Neuron (in vitro differentiated cells): ENCODE results near the gene MRTFA.
"Not testable (repeated sequence)": the region's sequence is repeated elsewhere in the genome, so short reads cannot be mapped to it uniquely, and the experiment has no call there.

ENCODE experiments used
- H2AFZ ChIP-seq: one replicate; pipeline ENCODE4 v1.6.1; 2013; ENCODE audit warnings: low read depth, mild to moderate bottlenecking, inconsistent platforms, low read length, moderate library complexity
- H3K27me3 ChIP-seq: one replicate; pipeline ENCODE4 v1.6.1; 2013; ENCODE audit warnings: low read length; ENCODE audit not compliant: insufficient read depth
- H3K36me3 ChIP-seq: one replicate; pipeline ENCODE4 v1.6.1; 2013; ENCODE audit warnings: low read length; ENCODE audit not compliant: insufficient read depth
- H3K4me1 ChIP-seq: one replicate; pipeline ENCODE4 v1.6.1; 2013; ENCODE audit warnings: low read length; ENCODE audit not compliant: insufficient read depth
- H3K4me3 ChIP-seq: 2 replicates; pipeline ENCODE4 v1.5.1; 2013; ENCODE audit warnings: mild to moderate bottlenecking, low read length, moderate library complexity
- H3K9me3 ChIP-seq: one replicate; pipeline ENCODE4 v1.6.1; 2013; ENCODE audit warnings: low read length

MRTFA gene

GRCh38 chr22:40633036-40633435, 3.5 kb downstream of the MRTFA start:
- H2AFZ ChIP-seq = no peak overlapping the region
- H3K36me3 ChIP-seq = no peaks in the 10 kb centered on the region
- peaks cover 3% of the 10 kb centered on the region for H3K9me3 ChIP-seq
- H3K4me3 ChIP-seq = no peak overlapping the region
- peaks cover 20% of the 10 kb centered on the region for H3K4me1 ChIP-seq
- no peaks in the 10 kb centered on the region for H3K27me3 ChIP-seq

GRCh38 chr22:40631925-40632324, 4.6 kb downstream of the MRTFA start:
- peaks cover 17% of the 10 kb centered on the region for H3K4me1 ChIP-seq
- no peak overlapping the region for H3K4me3 ChIP-seq
- peaks cover 3% of the 10 kb centered on the region for H3K9me3 ChIP-seq
- no peaks in the 10 kb centered on the region for H3K27me3 ChIP-seq
- H3K36me3 ChIP-seq = no peaks in the 10 kb centered on the region
- H2AFZ ChIP-seq = no peak overlapping the region

GRCh38 chr22:40628354-40629042, 8.0 kb downstream of the MRTFA start:
- no peaks in the 10 kb centered on the region for H3K36me3 ChIP-seq

GRCh38 chr22:40627612-40628011, 8.9 kb downstream of the MRTFA start:
- H3K4me1 ChIP-seq = peaks cover 5% of the 10 kb centered on the region
- H3K36me3 ChIP-seq = no peaks in the 10 kb centered on the region
- peaks cover 5% of the 10 kb centered on the region for H3K9me3 ChIP-seq
- H3K4me3 ChIP-seq = no peak overlapping the region
- H3K27me3 ChIP-seq = no peaks in the 10 kb centered on the region
- H2AFZ ChIP-seq = no peak overlapping the region

More at GRCh38 chr22:40628354-40629042, 8.0 kb downstream of the MRTFA start:
- H3K27me3 ChIP-seq = no peaks in the 10 kb centered on the region
- H3K4me3 ChIP-seq = no peak overlapping the region
- H3K9me3 ChIP-seq = peaks cover 3% of the 10 kb centered on the region
- peaks cover 5% of the 10 kb centered on the region for H3K4me1 ChIP-seq
- H2AFZ ChIP-seq = no peak overlapping the region

GRCh38 chr22:40626851-40627250, 9.7 kb downstream of the MRTFA start:
- no peak overlapping the region for H3K4me3 ChIP-seq
- no peaks in the 10 kb centered on the region for H3K36me3 ChIP-seq
- H2AFZ ChIP-seq = no peak overlapping the region
- peaks cover 7% of the 10 kb centered on the region for H3K9me3 ChIP-seq
- no peaks in the 10 kb centered on the region for H3K27me3 ChIP-seq
- peaks cover 2% of the 10 kb centered on the region for H3K4me1 ChIP-seq

GRCh38 chr22:40625794-40626193, 10.7 kb downstream of the MRTFA start:
- H3K4me1 ChIP-seq, H3K4me3 ChIP-seq, H3K9me3 ChIP-seq, H2AFZ ChIP-seq, H3K27me3 ChIP-seq, H3K36me3 ChIP-seq: not testable (repeated sequence)

GRCh38 chr22:40625281-40625680, 11.2 kb downstream of the MRTFA start:
- not testable (repeated sequence) for H3K27me3 ChIP-seq, H2AFZ ChIP-seq, H3K9me3 ChIP-seq, H3K36me3 ChIP-seq, H3K4me3 ChIP-seq, H3K4me1 ChIP-seq

GRCh38 chr22:40624770-40625169, 11.7 kb downstream of the MRTFA start:
- peaks cover 9% of the 10 kb centered on the region for H3K9me3 ChIP-seq
- no peaks in the 10 kb centered on the region for H3K4me1 ChIP-seq
- no peak overlapping the region for H3K4me3 ChIP-seq
- no peak overlapping the region for H2AFZ ChIP-seq
- H3K27me3 ChIP-seq = no peaks in the 10 kb centered on the region
- no peaks in the 10 kb centered on the region for H3K36me3 ChIP-seq

- peaks cover 9% of the 10 kb centered on the region for H3K9me3 ChIP-seq
- no peak overlapping the region for H2AFZ ChIP-seq
- no peaks in the 10 kb centered on the region for H3K4me1 ChIP-seq
- H3K4me3 ChIP-seq = no peak overlapping the region
- no peaks in the 10 kb centered on the region for H3K36me3 ChIP-seq
- no peaks in the 10 kb centered on the region for H3K27me3 ChIP-seq
These were observed 15.0 kb downstream of the MRTFA start for GRCh38 chr22:40621309-40622151.

GRCh38 chr22:40620464-40621046, 16.0 kb downstream of the MRTFA start:
- Histone ChIP-seq H2AFZ (no peak overlapping the region), H3K4me1 (no peaks in the 10 kb centered on the region), H3K36me3 (no peaks in the 10 kb centered on the region), H3K4me3 (no peak overlapping the region), H3K27me3 (no peaks in the 10 kb centered on the region), H3K9me3 (peaks cover 9% of the 10 kb centered on the region)

- no peak overlapping the region for H2AFZ ChIP-seq
These were observed 18.1 kb downstream of the MRTFA start for GRCh38 chr22:40618400-40618799.

GRCh38 chr22:40616578-40616977, 19.9 kb downstream of the MRTFA start:
- Histone ChIP-seq H3K27me3 (no peaks in the 10 kb centered on the region), H3K4me1 (no peaks in the 10 kb centered on the region), H3K9me3 (peaks cover 6% of the 10 kb centered on the region), H3K4me3 (no peak overlapping the region), H3K36me3 (no peaks in the 10 kb centered on the region), H2AFZ (no peak overlapping the region)

More at GRCh38 chr22:40618400-40618799, 18.1 kb downstream of the MRTFA start:
- Histone ChIP-seq H3K36me3 (no peaks in the 10 kb centered on the region), H3K4me3 (no peak overlapping the region), H3K9me3 (peaks cover 9% of the 10 kb centered on the region), H3K27me3 (no peaks in the 10 kb centered on the region), H3K4me1 (no peaks in the 10 kb centered on the region)

- H3K27me3 ChIP-seq = no peaks in the 10 kb centered on the region
- no peak overlapping the region for H2AFZ ChIP-seq
- no peaks in the 10 kb centered on the region for H3K4me1 ChIP-seq
- H3K4me3 ChIP-seq = no peak overlapping the region
- no peaks in the 10 kb centered on the region for H3K9me3 ChIP-seq
- H3K36me3 ChIP-seq = no peaks in the 10 kb centered on the region
These were observed 23.5 kb downstream of the MRTFA start for GRCh38 chr22:40613067-40613466.
